PFSK-1 (cell line): ENCODE measurements around the gene PEMT.

Experiments
- FOXP2 ChIP-seq: optimal IDR thresholded peaks from 2 replicates; pipeline ENCODE3; 2011; ENCODE audit warnings: borderline replicate concordance, control low read depth, inconsistent platforms; ENCODE audit not compliant: insufficient read depth; ENCODE audit errors: extremely low read length, extremely low read depth
- POLR2AphosphoS5 ChIP-seq: IDR thresholded peaks from 2 replicates; pipeline ENCODE4 v1.6.1; 2012; ENCODE audit warnings: low read depth, mild to moderate bottlenecking, control low read depth, low read length, moderate library complexity
- SIN3A ChIP-seq: IDR thresholded peaks from 2 replicates; pipeline ENCODE4 v1.6.1; 2012; ENCODE audit warnings: mild to moderate bottlenecking, low read length, moderate library complexity, borderline replicate concordance; ENCODE audit not compliant: insufficient read depth
- TAF1 ChIP-seq: IDR thresholded peaks from 2 replicates; pipeline ENCODE4 v1.6.1; 2012; ENCODE audit warnings: low read length, control low read depth, borderline replicate concordance; ENCODE audit not compliant: insufficient read depth
- TF ChIP-seq, protein P1 (sequence below), 2 experiments: IDR thresholded peaks; 2 replicates each; pipeline versions ENCODE4 v1.6.1 to v1.8.0; 2011 to 2012; ENCODE audit warnings: low read depth in 2 of 2, low read length in 2 of 2, control low read depth in 1 of 2, inconsistent platforms in 1 of 2, mild to moderate bottlenecking in 1 of 2, moderate library complexity in 1 of 2; ENCODE audit not compliant: insufficient read depth in 1 of 2

PEMT gene

DNA sequence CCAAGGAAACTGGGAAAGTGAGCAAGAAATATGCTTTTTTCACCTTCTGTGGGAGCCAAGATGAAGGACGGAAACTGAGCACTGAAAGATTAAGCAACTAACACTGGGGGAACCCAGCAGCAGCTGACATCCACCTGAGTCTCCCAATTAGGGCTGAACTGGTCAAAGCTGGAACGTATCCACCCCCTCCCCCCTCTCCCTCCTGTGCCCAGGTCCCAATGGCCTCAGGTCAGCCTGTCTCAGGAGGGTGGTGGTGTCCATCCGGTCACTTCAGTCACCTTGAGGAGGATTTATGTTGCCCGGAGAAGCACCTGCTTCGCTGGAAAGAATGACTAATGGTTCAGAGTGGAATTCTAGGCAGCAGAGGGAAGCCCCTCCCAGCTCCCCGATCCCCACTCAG lies 10.0 kb downstream of the PEMT start:
- TF ChIP-seq TAF1 (no peak), SIN3A (no peak), FOXP2 (no peak), POLR2AphosphoS5 (no peak)
- TF ChIP-seq, protein P1, sequence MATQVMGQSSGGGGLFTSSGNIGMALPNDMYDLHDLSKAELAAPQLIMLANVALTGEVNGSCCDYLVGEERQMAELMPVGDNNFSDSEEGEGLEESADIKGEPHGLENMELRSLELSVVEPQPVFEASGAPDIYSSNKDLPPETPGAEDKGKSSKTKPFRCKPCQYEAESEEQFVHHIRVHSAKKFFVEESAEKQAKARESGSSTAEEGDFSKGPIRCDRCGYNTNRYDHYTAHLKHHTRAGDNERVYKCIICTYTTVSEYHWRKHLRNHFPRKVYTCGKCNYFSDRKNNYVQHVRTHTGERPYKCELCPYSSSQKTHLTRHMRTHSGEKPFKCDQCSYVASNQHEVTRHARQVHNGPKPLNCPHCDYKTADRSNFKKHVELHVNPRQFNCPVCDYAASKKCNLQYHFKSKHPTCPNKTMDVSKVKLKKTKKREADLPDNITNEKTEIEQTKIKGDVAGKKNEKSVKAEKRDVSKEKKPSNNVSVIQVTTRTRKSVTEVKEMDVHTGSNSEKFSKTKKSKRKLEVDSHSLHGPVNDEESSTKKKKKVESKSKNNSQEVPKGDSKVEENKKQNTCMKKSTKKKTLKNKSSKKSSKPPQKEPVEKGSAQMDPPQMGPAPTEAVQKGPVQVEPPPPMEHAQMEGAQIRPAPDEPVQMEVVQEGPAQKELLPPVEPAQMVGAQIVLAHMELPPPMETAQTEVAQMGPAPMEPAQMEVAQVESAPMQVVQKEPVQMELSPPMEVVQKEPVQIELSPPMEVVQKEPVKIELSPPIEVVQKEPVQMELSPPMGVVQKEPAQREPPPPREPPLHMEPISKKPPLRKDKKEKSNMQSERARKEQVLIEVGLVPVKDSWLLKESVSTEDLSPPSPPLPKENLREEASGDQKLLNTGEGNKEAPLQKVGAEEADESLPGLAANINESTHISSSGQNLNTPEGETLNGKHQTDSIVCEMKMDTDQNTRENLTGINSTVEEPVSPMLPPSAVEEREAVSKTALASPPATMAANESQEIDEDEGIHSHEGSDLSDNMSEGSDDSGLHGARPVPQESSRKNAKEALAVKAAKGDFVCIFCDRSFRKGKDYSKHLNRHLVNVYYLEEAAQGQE (IDR thresholded peaks at IDR 0.05; ENCODE audit: insufficient read depth in 1 of 2, low read depth in 2 of 2, low read length in 2 of 2) = no peak

DNA sequence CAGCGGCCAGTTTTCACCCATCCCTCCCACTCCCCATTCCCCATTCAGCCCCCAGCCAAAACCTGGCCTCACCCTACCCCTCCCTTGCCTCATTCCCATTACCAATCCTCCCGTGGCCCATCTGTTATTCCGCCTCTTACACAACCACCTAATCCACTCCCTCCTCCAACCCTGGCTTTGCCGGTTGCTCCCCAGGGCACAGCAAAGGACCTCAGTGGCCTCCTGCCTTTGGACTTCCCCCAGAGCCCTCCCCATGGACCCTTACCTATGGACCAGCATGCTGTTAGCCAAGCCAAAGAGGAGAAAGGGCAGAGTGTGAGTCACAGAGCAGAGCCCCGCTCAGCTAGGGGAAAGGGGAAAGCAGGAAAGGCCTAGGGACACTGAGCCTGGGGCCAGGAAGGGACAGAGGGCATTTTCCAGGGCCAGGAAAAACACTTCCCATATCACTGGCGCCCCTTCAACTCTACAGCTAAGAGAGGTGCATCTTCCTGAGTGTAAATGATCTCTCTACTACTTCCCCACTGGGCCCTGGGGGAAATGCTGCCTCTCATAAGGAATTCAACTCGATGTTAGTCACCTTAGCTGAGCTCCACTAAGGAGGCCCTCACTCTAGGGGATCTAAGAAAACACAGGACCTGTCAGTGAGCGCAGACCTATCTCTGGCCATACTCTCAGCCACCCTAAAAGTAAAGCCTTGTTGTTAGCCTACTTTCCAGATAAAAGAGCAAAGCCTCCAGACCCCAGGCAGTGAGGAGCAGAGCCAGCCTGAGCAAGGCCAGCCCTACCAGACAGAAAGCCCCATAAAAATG lies 10.6 kb downstream of the PEMT start:
- no peak for TF ChIP-seq SIN3A
- no peak for TF ChIP-seq FOXP2
- TF ChIP-seq, protein P1 (IDR thresholded peaks at IDR 0.05; ENCODE audit: insufficient read depth in 1 of 2, low read depth in 2 of 2, low read length in 2 of 2) = no peak
- no peak for TF ChIP-seq POLR2AphosphoS5
- no peak for TF ChIP-seq TAF1

DNA sequence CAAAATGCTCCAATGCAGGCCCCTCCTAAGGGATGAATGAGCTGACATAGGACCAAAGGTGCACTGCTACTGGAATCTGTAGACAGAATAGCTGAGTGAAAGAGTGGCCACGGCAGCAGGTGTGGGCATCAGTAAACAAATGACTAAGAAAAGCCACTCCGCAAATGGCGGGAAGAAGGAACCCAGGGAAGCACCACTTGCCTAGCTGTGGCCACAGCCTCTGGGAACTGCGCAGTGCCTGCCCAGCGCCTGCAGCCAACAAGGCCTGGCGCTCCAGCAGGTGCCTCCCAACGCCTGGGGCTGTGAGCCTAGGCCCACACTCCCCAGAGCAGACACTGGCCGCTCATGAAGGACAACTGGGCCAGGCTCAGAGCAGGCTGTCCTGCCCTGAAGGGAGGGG lies 11.8 kb downstream of the PEMT start:
- no peak for TF ChIP-seq FOXP2
- TF ChIP-seq TAF1 = no peak
- TF ChIP-seq SIN3A = no peak
- TF ChIP-seq, protein P1 (IDR thresholded peaks at IDR 0.05; ENCODE audit: insufficient read depth in 1 of 2, low read depth in 2 of 2, low read length in 2 of 2) = no peak
- TF ChIP-seq POLR2AphosphoS5 = no peak

- TF ChIP-seq FOXP2 (no peak), SIN3A (no peak), POLR2AphosphoS5 (no peak), TAF1 (no peak)
- TF ChIP-seq, protein P1 (IDR thresholded peaks at IDR 0.05; ENCODE audit: insufficient read depth in 1 of 2, low read depth in 2 of 2, low read length in 2 of 2) = no peak
Observed at GRCh38 chr17:17577373-17577772, 14.1 kb downstream of the PEMT start.

DNA sequence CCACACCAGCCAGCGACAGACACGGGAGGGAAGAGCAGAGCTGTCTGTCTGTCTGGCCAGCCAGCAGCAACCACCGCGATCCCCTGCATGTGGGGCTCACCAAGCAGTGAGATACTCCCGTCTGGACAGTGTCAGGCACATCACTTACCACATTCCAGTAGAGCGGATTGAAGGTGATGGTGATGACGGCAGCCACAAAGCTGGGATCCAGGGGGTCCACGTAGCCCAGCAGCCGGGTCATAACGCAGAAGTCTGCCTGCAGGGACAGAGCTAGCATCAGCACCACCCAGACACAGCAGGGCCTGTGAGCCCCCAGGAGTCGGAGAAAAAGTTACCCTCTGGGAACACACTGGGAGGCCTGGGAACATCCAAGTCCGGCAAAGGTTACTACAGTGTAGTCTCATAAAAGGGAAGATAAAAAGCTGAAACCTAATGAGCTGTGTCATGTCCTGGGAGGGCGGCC lies 14.7 kb downstream of the PEMT start:
- TF ChIP-seq, protein P1 (IDR thresholded peaks at IDR 0.05; ENCODE audit: insufficient read depth in 1 of 2, low read depth in 2 of 2, low read length in 2 of 2) = no peak
- TF ChIP-seq TAF1 (no peak), SIN3A (no peak), POLR2AphosphoS5 (no peak), FOXP2 (no peak)
